NCI-H82 treated with DMSO at 0.1 percent for 48 hours (cell line): ENCODE results near the gene CLEC18B.
"Not testable (repeated sequence)": the region's sequence is repeated elsewhere in the genome, so short reads cannot be mapped to it uniquely, and the experiment has no call there.

Experiments used
- DNase-seq: peaks from one replicate; lab custom pipeline; 2025; ENCODE audit not compliant: unreplicated experiment; lab: John Stamatoyannopoulos, UW

CLEC18B gene

GRCh38 chr16:74361646-74362610 lies 59.4 kb downstream of the CLEC18B start:
- not testable (repeated sequence) for DNase-seq
